ENCODE results near the gene GPR37L1.

Gene GPR37L1

GRCh38 chr1:202154766-202155477 lies 32.2 kb downstream of the GPR37L1 start:
- H4K20me1 ChIP-seq (ENCODE audit: control insufficient read depth, insufficient read depth, low read depth, low read length): peaks cover 3% of the 10 kb centered on the region; the same call in 1 of the 2 replicates
- H3K9me2 ChIP-seq (replicated peaks; ENCODE audit: control insufficient read depth, low read length): no peaks in the 10 kb centered on the region
- peak overlapping the region; percentile 5; the same call in 1 of the 2 replicates for H3K4me3 ChIP-seq (ENCODE audit: low read length)
- peaks cover 52% of the 10 kb centered on the region for H3K4me1 ChIP-seq (ENCODE audit: control insufficient read depth, low read length)
- peak; percentile 82 for TF ChIP-seq CTCF (IDR thresholded peaks at IDR 0.05; ENCODE audit: low read depth, low read length, poor library complexity, severe bottlenecking)
- no peak for TF ChIP-seq EZH2phosphoT487 (IDR thresholded peaks at IDR 0.05; ENCODE audit: borderline replicate concordance, low read length)
- peaks cover 27% of the 10 kb centered on the region for H3F3A ChIP-seq (ENCODE audit: control insufficient read depth, insufficient read depth)
- H3K4me2 ChIP-seq (ENCODE audit: low read length): peak overlapping the region; percentile 34
- H3K79me2 ChIP-seq (ENCODE audit: control insufficient read depth, low read length): peaks cover 25% of the 10 kb centered on the region
- H3K27ac ChIP-seq (ENCODE audit: low read depth, low read length): peak overlapping the region; percentile 50
- no peaks in the 10 kb centered on the region for H3K9me3 ChIP-seq (ENCODE audit: control insufficient read depth, insufficient read depth, low read length)
- no peaks in the 10 kb centered on the region for H3K27me3 ChIP-seq (ENCODE audit: control insufficient read depth, low read length)
- H3K36me3 ChIP-seq (ENCODE audit: control insufficient read depth, low read length): peaks cover 100% of the 10 kb centered on the region

- Histone ChIP-seq H3K27ac (ENCODE audit: low read depth, low read length) (peak overlapping the region; percentile 50), H4K20me1 (ENCODE audit: control insufficient read depth, insufficient read depth, low read depth, low read length) (peaks cover 3% of the 10 kb centered on the region; the same call in 1 of the 2 replicates), H3K4me1 (ENCODE audit: control insufficient read depth, low read length) (peaks cover 57% of the 10 kb centered on the region), H3K9me3 (ENCODE audit: control insufficient read depth, insufficient read depth, low read length) (no peaks in the 10 kb centered on the region), H3K4me2 (ENCODE audit: low read length) (peak overlapping the region; percentile 34), H3K9me2 (replicated peaks; ENCODE audit: control insufficient read depth, low read length) (no peaks in the 10 kb centered on the region), H3K4me3 (ENCODE audit: low read length) (peak overlapping the region; percentile 5; the same call in 1 of the 2 replicates), H3F3A (ENCODE audit: control insufficient read depth, insufficient read depth) (peaks cover 27% of the 10 kb centered on the region), H3K27me3 (ENCODE audit: control insufficient read depth, low read length) (no peaks in the 10 kb centered on the region), H3K79me2 (ENCODE audit: control insufficient read depth, low read length) (peaks cover 30% of the 10 kb centered on the region), H3K36me3 (ENCODE audit: control insufficient read depth, low read length) (peaks cover 98% of the 10 kb centered on the region)
- no peak for TF ChIP-seq CTCF (IDR thresholded peaks at IDR 0.05; ENCODE audit: low read depth, low read length, poor library complexity, severe bottlenecking)
- no peak for TF ChIP-seq EZH2phosphoT487 (IDR thresholded peaks at IDR 0.05; ENCODE audit: borderline replicate concordance, low read length)
These were observed 32.8 kb downstream of the GPR37L1 start for GRCh38 chr1:202155478-202156021.

GRCh38 chr1:202156590-202156989 lies 33.9 kb downstream of the GPR37L1 start:
- Histone ChIP-seq H3K79me2 (ENCODE audit: control insufficient read depth, low read length) (peaks cover 39% of the 10 kb centered on the region), H3F3A (ENCODE audit: control insufficient read depth, insufficient read depth) (peaks cover 27% of the 10 kb centered on the region), H3K27me3 (ENCODE audit: control insufficient read depth, low read length) (no peaks in the 10 kb centered on the region), H3K9me2 (replicated peaks; ENCODE audit: control insufficient read depth, low read length) (no peaks in the 10 kb centered on the region), H4K20me1 (ENCODE audit: control insufficient read depth, insufficient read depth, low read depth, low read length) (peaks cover 3% of the 10 kb centered on the region; the same call in 1 of the 2 replicates), H3K4me3 (ENCODE audit: low read length) (no peak overlapping the region), H3K36me3 (ENCODE audit: control insufficient read depth, low read length) (peaks cover 88% of the 10 kb centered on the region), H3K9me3 (ENCODE audit: control insufficient read depth, insufficient read depth, low read length) (no peaks in the 10 kb centered on the region), H3K4me1 (ENCODE audit: control insufficient read depth, low read length) (peaks cover 67% of the 10 kb centered on the region), H3K27ac (ENCODE audit: low read depth, low read length) (peak overlapping the region; percentile 50; the same call in 1 of the 2 replicates), H3K4me2 (ENCODE audit: low read length) (peak overlapping the region; percentile 20)
- TF ChIP-seq EZH2phosphoT487 (IDR thresholded peaks at IDR 0.05; ENCODE audit: borderline replicate concordance, low read length): no peak
- no peak for TF ChIP-seq CTCF (IDR thresholded peaks at IDR 0.05; ENCODE audit: low read depth, low read length, poor library complexity, severe bottlenecking)

Data from DOHH2 (cell line).